ENCODE results near the gene CDC6. TPM values are rescaled to one million over a fixed set of nuclear protein-coding genes. Genes with fewer than 3 reads are reported as not detected.

The CDC6 gene
- total RNA-seq, 2 experiments from 2014 or later, result 105 to 171 TPM

DNA sequence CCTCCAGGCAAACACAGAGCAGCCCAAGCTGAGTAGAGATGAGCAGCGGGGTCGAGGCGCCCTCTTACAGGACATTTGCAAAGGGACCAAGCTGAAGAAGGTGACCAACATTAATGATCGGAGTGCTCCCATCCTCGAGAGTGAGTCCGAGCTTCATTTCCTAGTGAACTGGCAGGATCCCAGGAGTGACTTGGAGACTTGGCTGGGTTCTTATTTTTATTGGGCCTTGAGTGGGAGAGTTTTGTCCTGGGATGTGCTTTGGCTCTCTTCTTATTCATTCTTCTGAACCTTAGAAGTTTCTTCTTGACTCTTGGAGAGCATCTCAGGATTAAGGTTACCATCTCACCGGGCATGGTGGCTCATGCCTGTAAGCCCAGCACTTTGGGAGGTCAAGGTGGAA, 27.2 kb upstream of the CDC6 start:
- peaks cover 10% of the 10 kb centered on the region for H3K4me1 Mint-ChIP-seq
- H3K4me3 Mint-ChIP-seq, result no peak overlapping the region
- no peak for ATAC-seq
- intact Hi-C loops (cut with DNase I, micrococcal nuclease), result no loop called here
- CTCF ChIA-PET, result interaction anchor here (0.8 to 1.5 kb wide), 3 partner anchors 21 to 247 kb away, joined by 4 to 5 read pairs (median 5); no protein-coding TSS in a partner anchor
- DNase-seq, result no peak
- no peak overlapping the region for H3K27ac Mint-ChIP-seq
- no peaks in the 10 kb centered on the region for H3K27me3 Mint-ChIP-seq
- no peaks in the 10 kb centered on the region for H3K9me3 Mint-ChIP-seq (ENCODE audit: low read depth)
- peaks cover 36% of the 10 kb centered on the region for H3K36me3 Mint-ChIP-seq (ENCODE audit: low read depth)
- POLR2A ChIA-PET, result no interaction called here

DNA sequence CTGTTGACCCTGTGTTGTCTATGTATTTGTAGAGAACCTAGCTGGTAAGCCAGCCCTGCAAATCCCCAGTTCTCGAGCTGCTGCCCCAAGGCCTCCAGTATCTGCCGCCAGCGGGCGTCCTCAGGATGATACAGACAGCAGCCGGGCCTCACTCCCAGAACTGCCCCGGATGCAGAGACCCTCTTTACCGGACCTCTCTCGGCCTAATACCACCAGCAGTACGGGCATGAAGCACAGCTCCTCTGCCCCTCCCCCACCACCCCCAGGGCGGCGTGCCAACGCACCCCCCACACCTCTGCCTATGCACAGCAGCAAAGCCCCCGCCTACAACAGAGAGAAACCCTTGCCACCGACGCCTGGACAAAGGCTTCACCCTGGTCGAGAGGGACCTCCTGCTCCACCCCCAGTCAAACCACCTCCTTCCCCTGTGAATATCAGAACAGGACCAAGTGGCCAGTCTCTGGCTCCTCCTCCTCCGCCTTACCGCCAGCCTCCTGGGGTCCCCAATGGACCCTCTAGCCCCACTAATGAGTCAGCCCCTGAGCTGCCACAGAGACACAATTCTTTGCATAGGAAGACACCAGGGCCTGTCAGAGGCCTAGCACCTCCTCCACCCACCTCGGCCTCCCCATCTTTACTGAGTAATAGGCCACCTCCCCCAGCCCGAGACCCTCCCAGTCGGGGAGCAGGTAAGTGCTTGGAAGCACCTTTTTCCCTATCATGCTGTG, 23.1 kb upstream of the CDC6 start:
- H3K9me3 Mint-ChIP-seq (ENCODE audit: low read depth), result no peaks in the 10 kb centered on the region
- H3K4me3 Mint-ChIP-seq, result no peak overlapping the region
- ChIA-PET POLR2A (interaction anchor here (0.6 kb wide), 1 partner anchor 33 kb away, joined by 3 read pairs; no protein-coding TSS in a partner anchor), CTCF (interaction anchor here (0.8 kb wide), 1 partner anchor 23 kb away, joined by 3 read pairs; no protein-coding TSS in a partner anchor)
- peaks cover 22% of the 10 kb centered on the region for H3K36me3 Mint-ChIP-seq (ENCODE audit: low read depth)
- H3K27me3 Mint-ChIP-seq, result no peaks in the 10 kb centered on the region
- H3K27ac Mint-ChIP-seq, result no peak overlapping the region
- intact Hi-C loops (cut with DNase I, micrococcal nuclease), result no loop called here
- peaks cover 10% of the 10 kb centered on the region for H3K4me1 Mint-ChIP-seq
- ATAC-seq (no peak), DNase-seq (no peak)

DNA sequence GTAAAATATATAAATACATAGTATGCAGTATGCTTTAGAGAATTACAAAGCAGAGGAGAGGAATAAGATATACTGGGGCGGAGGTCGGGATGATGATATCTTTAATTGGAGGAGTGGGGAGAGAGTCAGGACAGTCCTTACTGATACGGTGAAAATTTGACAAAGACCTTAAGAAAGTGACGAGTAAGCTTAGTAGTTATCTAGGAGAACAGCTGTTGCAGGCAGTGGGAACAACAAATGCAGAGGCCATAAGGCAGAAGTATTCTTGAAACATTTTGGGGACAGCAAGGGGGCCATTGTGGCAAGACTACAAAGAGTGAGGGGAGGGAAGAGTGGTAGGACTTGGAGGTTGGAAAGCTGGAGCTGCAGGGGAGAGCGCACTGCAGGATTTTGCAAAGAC, 22.3 kb upstream of the CDC6 start:
- Mint-ChIP-seq H3K9me3 (ENCODE audit: low read depth) (no peaks in the 10 kb centered on the region), H3K36me3 (ENCODE audit: low read depth) (peaks cover 22% of the 10 kb centered on the region), H3K27ac (no peak overlapping the region), H3K27me3 (no peaks in the 10 kb centered on the region), H3K4me1 (peaks cover 10% of the 10 kb centered on the region), H3K4me3 (no peak overlapping the region)
- intact Hi-C loops (cut with DNase I, micrococcal nuclease), result no loop called here
- CTCF ChIA-PET, result interaction anchor here (0.8 kb wide), 2 partner anchors 24 to 142 kb away, joined by 3 to 4 read pairs; no protein-coding TSS in a partner anchor
- ATAC-seq (no peak), DNase-seq (no peak)
- POLR2A ChIA-PET, result no interaction called here

DNA sequence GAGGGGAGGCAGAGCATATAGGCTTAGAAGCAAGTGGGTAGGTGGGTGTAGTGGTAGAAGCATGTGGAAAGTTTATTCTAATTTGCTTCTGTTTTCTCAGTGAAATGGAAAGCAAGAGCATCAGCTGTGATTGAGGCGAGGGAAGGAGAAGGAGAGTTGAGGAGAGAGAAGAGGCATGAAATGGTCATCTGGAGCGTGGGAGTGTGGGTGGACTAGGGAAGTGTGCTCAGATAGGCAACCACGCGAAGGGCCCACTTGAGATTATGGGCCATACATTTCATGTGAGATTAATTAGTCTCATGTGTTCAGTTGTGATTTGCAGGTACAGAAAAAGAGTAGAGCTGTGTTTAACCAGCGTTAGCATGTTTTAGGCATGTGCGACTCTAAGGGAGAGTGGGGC, 20.8 kb upstream of the CDC6 start:
- CTCF ChIA-PET, result interaction anchor here (1.5 to 1.6 kb wide), 2 partner anchors 18 to 88 kb away, joined by 3 to 4 read pairs; no protein-coding TSS in a partner anchor
- POLR2A ChIA-PET, result no interaction called here
- intact Hi-C loops (cut with DNase I, micrococcal nuclease), result no loop called here
- H3K27me3 Mint-ChIP-seq, result no peaks in the 10 kb centered on the region
- no peak overlapping the region for H3K27ac Mint-ChIP-seq
- no peak overlapping the region for H3K4me3 Mint-ChIP-seq
- DNase-seq (no peak), ATAC-seq (no peak)
- no peaks in the 10 kb centered on the region for H3K9me3 Mint-ChIP-seq (ENCODE audit: low read depth)
- H3K36me3 Mint-ChIP-seq (ENCODE audit: low read depth), result peaks cover 14% of the 10 kb centered on the region
- H3K4me1 Mint-ChIP-seq, result peaks cover 10% of the 10 kb centered on the region

DNA sequence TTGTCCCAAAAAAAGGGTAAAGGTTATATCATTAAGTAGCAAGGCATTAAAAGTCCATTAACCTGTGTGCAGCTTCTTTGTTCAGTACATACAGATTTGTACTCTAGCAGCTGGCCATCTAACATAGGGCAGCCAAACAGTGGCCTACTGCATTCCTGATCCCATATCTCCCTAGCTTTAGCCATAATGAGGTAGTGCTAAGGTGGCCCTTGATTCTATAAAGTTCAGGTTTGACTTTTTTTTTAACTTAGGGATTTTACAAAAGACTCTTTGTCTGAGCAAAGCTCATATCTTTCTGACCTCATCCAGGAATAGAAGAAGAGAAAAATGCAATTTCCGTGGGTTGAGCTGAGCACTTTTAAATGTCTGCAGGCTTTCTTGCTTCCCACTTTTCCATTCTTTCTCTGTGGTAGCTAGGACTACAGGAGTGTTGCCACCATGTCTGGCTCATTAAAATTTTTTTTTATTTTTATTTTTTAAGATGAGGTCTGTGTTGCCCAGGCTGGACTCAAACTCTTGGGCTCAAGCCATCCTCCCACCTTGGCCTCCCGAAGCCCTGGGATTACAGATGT, 19.5 kb upstream of the CDC6 start:
- no peaks in the 10 kb centered on the region for H3K27me3 Mint-ChIP-seq
- no peak for ATAC-seq
- no peak overlapping the region for H3K4me3 Mint-ChIP-seq
- H3K4me1 Mint-ChIP-seq, result no peaks in the 10 kb centered on the region
- no peak overlapping the region for H3K27ac Mint-ChIP-seq
- DNase-seq, result no peak
- ChIA-PET POLR2A (no interaction called here), CTCF (interaction anchor here (0.6 to 1.6 kb wide), 4 partner anchors 16 to 322 kb away, joined by 3 to 4 read pairs (median 4); partner anchors contain the start of gene WIPF2)
- H3K9me3 Mint-ChIP-seq (ENCODE audit: low read depth), result no peaks in the 10 kb centered on the region
- intact Hi-C loops (cut with DNase I, micrococcal nuclease), result no loop called here
- peaks cover 8% of the 10 kb centered on the region for H3K36me3 Mint-ChIP-seq (ENCODE audit: low read depth)

DNA sequence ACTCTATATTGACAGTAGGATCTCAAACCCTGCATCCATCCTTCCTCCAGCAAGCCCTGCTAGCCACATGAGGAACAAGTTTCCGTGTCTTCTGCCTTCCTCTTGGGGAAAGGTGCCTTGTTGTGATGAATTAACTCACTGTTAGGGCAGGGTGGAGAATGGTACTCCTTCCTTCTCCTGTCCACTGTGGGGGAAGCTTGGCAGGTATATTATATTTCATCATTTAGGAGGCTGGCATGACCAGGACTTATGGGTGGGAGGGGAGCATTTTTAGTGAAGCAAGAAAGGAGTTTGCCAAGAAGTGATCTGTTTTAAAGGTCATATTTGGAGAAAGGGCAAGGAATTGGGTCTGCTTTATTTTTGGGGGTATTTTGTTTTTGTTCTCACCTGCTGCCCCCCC, 9.3 kb upstream of the CDC6 start:
- Mint-ChIP-seq H3K27ac (peak overlapping the region; percentile 38), H3K4me3 (no peak overlapping the region), H3K27me3 (no peaks in the 10 kb centered on the region), H3K4me1 (peaks cover 21% of the 10 kb centered on the region), H3K36me3 (ENCODE audit: low read depth) (peaks cover 47% of the 10 kb centered on the region), H3K9me3 (ENCODE audit: low read depth) (no peaks in the 10 kb centered on the region)
- ChIA-PET CTCF (no interaction called here), POLR2A (no interaction called here)
- ATAC-seq (no peak), DNase-seq (no peak)
- intact Hi-C loops (cut with DNase I, micrococcal nuclease), result no loop called here

DNA sequence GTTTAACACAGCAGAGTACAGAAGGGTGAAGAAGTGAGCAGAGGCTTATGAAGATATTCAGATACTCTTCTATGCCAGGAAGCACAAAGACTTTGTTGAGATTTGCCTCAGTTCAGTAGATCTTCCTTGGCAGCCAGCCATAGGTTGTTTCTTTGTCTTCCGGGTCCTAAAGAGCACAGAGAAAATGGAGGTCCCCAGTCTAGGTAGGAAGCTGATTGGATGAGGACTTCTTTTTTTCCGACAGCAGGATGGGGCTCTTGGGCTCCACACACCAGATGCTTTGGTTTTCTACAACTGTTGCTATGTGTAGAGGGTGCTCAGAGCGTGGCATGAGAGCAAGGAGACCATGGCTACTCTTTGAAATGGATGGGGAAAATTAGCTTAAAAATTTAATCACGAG, 8.3 kb upstream of the CDC6 start:
- Mint-ChIP-seq H3K9me3 (ENCODE audit: low read depth) (no peaks in the 10 kb centered on the region), H3K4me3 (no peak overlapping the region), H3K27me3 (no peaks in the 10 kb centered on the region), H3K36me3 (ENCODE audit: low read depth) (peaks cover 42% of the 10 kb centered on the region), H3K27ac (no peak overlapping the region), H3K4me1 (peaks cover 30% of the 10 kb centered on the region)
- no peak for ATAC-seq
- ChIA-PET POLR2A (no interaction called here), CTCF (no interaction called here)
- no peak for DNase-seq
- intact Hi-C loops (cut with DNase I, micrococcal nuclease), result no loop called here

DNA sequence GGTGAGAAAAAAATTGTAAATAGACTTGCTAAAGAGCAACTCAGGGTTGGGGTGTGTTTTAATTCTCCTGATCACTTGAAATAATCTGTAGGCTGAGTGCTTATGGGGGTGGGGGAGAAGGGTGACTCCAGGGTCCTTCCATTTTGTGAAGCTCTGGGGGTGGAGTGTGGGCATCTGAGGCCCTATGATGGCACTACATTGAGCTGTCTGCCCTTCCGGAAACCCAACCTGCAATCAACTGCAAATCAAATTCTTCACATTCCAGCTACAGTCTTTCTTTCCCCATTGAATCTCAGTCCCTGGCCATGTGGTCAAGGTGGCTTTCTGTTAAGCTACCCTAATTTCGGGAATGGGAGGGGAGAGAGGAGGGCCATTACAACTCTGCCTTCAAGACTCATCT, 6.0 kb upstream of the CDC6 start:
- ChIA-PET CTCF (interaction anchor here (0.7 to 1.5 kb wide), 7 partner anchors 11 to 1584 kb away, joined by 3 to 5 read pairs (median 4); no protein-coding TSS in a partner anchor), POLR2A (interaction anchor here (1.2 kb wide), 1 partner anchor 26 kb away, joined by 3 read pairs; no protein-coding TSS in a partner anchor)
- Mint-ChIP-seq H3K4me1 (peaks cover 39% of the 10 kb centered on the region), H3K4me3 (no peak overlapping the region), H3K36me3 (ENCODE audit: low read depth) (peaks cover 32% of the 10 kb centered on the region), H3K9me3 (ENCODE audit: low read depth) (no peaks in the 10 kb centered on the region), H3K27me3 (no peaks in the 10 kb centered on the region), H3K27ac (peak overlapping the region; percentile 66)
- DNase-seq (no peak), ATAC-seq (no peak)
- intact Hi-C loops (cut with DNase I, micrococcal nuclease), result loop anchor here in 1 of 2 experiments (5.0 to 10.0 kb wide), 2 partner anchors 169 to 267 kb away; partner anchors contain the start of gene CSF3

DNA sequence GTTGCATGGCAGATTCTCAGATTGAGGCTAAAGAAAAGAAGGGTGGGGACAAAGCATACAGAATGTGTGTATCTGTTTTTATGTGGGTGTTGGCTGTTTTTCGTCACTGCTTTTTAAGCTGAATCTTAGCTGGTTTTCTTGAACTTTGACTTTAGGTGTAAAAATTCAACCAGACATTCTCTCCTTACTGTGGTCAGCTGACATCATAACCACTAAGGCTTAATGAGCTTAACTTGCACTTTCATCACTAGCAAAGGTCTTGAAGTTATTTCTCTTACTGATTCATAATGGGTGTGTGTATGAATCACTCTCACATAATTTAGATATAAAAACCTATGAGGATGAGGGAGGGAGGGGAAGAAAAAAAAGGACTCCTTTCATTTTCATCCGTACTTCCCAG, 4.0 kb upstream of the CDC6 start:
- H3K27me3 Mint-ChIP-seq, result no peaks in the 10 kb centered on the region
- no peaks in the 10 kb centered on the region for H3K9me3 Mint-ChIP-seq (ENCODE audit: low read depth)
- POLR2A ChIA-PET, result interaction anchor here (0.6 to 1.4 kb wide), 13 partner anchors 14 to 1405 kb away, joined by 3 to 8 read pairs (median 4); partner anchors contain the start of genes RARA and WIPF2
- H3K27ac Mint-ChIP-seq, result peak overlapping the region; percentile 92
- CTCF ChIA-PET, result interaction anchor here (0.5 to 2.3 kb wide), 21 partner anchors 9 to 1287 kb away, joined by 3 to 9 read pairs (median 3); partner anchors contain the start of gene WIPF2
- ATAC-seq (peak; percentile 56), DNase-seq (no peak)
- H3K36me3 Mint-ChIP-seq (ENCODE audit: low read depth), result peaks cover 26% of the 10 kb centered on the region
- peak overlapping the region; percentile 46 for H3K4me3 Mint-ChIP-seq
- peaks cover 51% of the 10 kb centered on the region for H3K4me1 Mint-ChIP-seq
- intact Hi-C loops (cut with DNase I, micrococcal nuclease), result loop anchor here (1.0 to 10.0 kb wide), 4 partner anchors 64 to 269 kb away; partner anchors contain the start of genes CSF3 (in 1 of the 2) and WIPF2 (in 1 of the 2)

DNA sequence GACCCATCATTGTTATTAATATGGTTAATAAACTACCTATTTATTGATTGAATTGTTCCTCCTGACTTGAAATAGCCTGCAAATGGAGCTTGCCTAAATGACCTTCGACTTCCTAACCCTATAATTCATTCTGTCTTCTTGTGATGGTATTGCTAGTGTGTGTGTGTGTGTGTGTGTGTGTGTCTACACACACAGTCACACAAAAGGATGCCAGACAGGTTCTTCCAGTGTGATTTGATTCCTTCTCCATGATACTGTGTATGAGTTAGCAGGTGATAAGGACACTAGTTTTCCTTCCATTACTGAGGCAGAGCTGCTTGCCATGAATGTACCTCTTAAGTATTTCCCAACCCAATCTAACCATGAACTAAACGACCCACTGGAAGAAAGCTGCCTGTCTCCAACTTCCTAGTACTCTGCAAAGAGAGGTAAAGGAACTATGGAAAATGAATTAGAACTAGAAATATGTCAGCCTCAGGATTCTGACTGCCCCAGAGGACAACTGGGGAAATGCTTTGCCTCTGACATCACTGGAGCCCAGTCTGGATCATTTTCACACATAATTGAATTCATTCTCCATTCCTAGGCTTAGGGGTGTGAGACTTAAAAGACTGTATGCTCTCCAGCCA, 3.5 kb upstream of the CDC6 start:
- ChIA-PET CTCF (interaction anchor here (0.5 to 2.3 kb wide), 19 partner anchors 9 to 1287 kb away, joined by 3 to 9 read pairs (median 4); partner anchors contain the start of gene WIPF2), POLR2A (interaction anchor here (0.6 to 1.4 kb wide), 12 partner anchors 14 to 1405 kb away, joined by 3 to 8 read pairs (median 4); partner anchors contain the start of genes RARA and WIPF2)
- Mint-ChIP-seq H3K27ac (peak overlapping the region; percentile 86), H3K27me3 (no peaks in the 10 kb centered on the region), H3K9me3 (ENCODE audit: low read depth) (no peaks in the 10 kb centered on the region), H3K4me1 (peaks cover 54% of the 10 kb centered on the region), H3K4me3 (peak overlapping the region; percentile 46), H3K36me3 (ENCODE audit: low read depth) (peaks cover 30% of the 10 kb centered on the region)
- ATAC-seq (no peak), DNase-seq (no peak)
- intact Hi-C loops (cut with DNase I, micrococcal nuclease), result loop anchor here in 1 of 2 experiments (5.0 to 10.0 kb wide), 2 partner anchors 172 to 269 kb away; partner anchors contain the start of gene CSF3

DNA sequence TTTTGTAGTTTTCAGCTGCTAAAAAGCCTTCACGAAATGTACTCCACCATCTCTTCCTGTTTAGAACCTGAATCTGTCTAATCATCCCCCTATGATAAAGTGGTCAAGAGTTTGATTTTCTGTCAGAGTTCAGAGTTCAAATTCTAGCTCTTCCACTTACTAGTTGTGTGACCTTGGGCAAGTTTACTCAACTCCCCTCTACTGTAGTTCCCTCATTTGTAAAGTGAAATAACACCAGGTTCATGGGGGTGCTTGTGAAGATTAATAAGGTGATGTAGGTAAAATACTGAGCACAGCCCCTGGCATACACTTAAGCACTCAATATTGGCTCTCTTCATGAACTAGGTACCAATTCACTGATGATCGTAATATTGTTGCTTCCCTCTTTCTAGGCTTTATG, 1.2 kb upstream of the CDC6 start:
- ATAC-seq, result no peak
- no peak overlapping the region for H3K4me3 Mint-ChIP-seq
- CTCF ChIA-PET, result interaction anchor here (0.6 to 1.4 kb wide), 5 partner anchors 29 to 211 kb away, joined by 3 to 4 read pairs (median 3); no protein-coding TSS in a partner anchor
- intact Hi-C loops (cut with DNase I, micrococcal nuclease), result loop anchor here (2.0 to 10.0 kb wide), 6 partner anchors 32 to 516 kb away; partner anchors contain the start of genes CSF3 (in 1 of the 2) and TOP2A (in 1 of the 2)
- H3K4me1 Mint-ChIP-seq, result peaks cover 71% of the 10 kb centered on the region
- H3K27ac Mint-ChIP-seq, result peak overlapping the region; percentile 21
- POLR2A ChIA-PET, result no interaction called here
- no peak for DNase-seq
- peaks cover 43% of the 10 kb centered on the region for H3K36me3 Mint-ChIP-seq (ENCODE audit: low read depth)
- H3K27me3 Mint-ChIP-seq, result no peaks in the 10 kb centered on the region
- H3K9me3 Mint-ChIP-seq (ENCODE audit: low read depth), result no peaks in the 10 kb centered on the region

Data from activated CD4-positive, alpha-beta T cell treated with anti-CD3 and anti-CD28 coated beads for 36 hours (primary cell).